Inflammatory macrophage treated with lipopolysaccharide for 1 hour (primary cell): ENCODE results near the gene PJA2.
A peak's percentile ranks its signal among the peaks of the same experiment; 100 is the strongest.

Experiments
- DNase-seq, 2 donors: peaks; one replicate each; pipeline ENCODE4 v3.0.0-alpha.2; 2020 to 2022

PJA2 gene

GRCh38 chr5:109349388-109349787 lies 60.4 kb downstream of the PJA2 start:
- peak in 1 of 2 donors; percentile 5 for DNase-seq

- no peak for DNase-seq
Measured at GRCh38 chr5:109347252-109347888, 62.4 kb downstream of the PJA2 start.

- DNase-seq: no peak
Measured at GRCh38 chr5:109345699-109346098, 64.1 kb downstream of the PJA2 start.

GRCh38 chr5:109340351-109340750 lies 69.4 kb downstream of the PJA2 start:
- no peak for DNase-seq

GRCh38 chr5:109335114-109335513 lies 74.7 kb downstream of the PJA2 start:
- DNase-seq: no peak

GRCh38 chr5:109334056-109334455 lies 75.7 kb downstream of the PJA2 start:
- DNase-seq: no peak

GRCh38 chr5:109329333-109330237 lies 80.2 kb downstream of the PJA2 start:
- no peak for DNase-seq

- DNase-seq: peak; percentile 6 to 19
Measured at GRCh38 chr5:109328626-109329025, 81.1 kb downstream of the PJA2 start.

- DNase-seq: no peak
Measured at GRCh38 chr5:109327570-109327969, 82.2 kb downstream of the PJA2 start.

GRCh38 chr5:109326919-109327318 lies 82.9 kb downstream of the PJA2 start:
- no peak for DNase-seq

- DNase-seq: no peak
Measured at GRCh38 chr5:109325456-109325855, 84.3 kb downstream of the PJA2 start.

- peak; percentile 16 to 40 for DNase-seq
Measured at GRCh38 chr5:109324931-109325330, 84.8 kb downstream of the PJA2 start.

GRCh38 chr5:109324351-109324750 lies 85.4 kb downstream of the PJA2 start:
- DNase-seq: no peak

GRCh38 chr5:109322694-109323093 lies 87.1 kb downstream of the PJA2 start:
- no peak for DNase-seq

GRCh38 chr5:109319351-109319750 lies 90.4 kb downstream of the PJA2 start:
- DNase-seq: no peak

- no peak for DNase-seq
Measured at GRCh38 chr5:109318455-109319108, 91.2 kb downstream of the PJA2 start.

- DNase-seq: peak in 1 of 2 donors; percentile 3
Measured at GRCh38 chr5:109316634-109317033, 93.1 kb downstream of the PJA2 start.

- no peak for DNase-seq
Measured at GRCh38 chr5:109315245-109315644, 94.5 kb downstream of the PJA2 start.

GRCh38 chr5:109313127-109313526 lies 96.6 kb downstream of the PJA2 start:
- no peak for DNase-seq

GRCh38 chr5:109312695-109313094 lies 97.1 kb downstream of the PJA2 start:
- DNase-seq: no peak

- no peak for DNase-seq
Measured at GRCh38 chr5:109310315-109310714, 99.5 kb downstream of the PJA2 start.

GRCh38 chr5:109309326-109310063 lies 100.3 kb downstream of the PJA2 start:
- DNase-seq: no peak

- no peak for DNase-seq
Measured at GRCh38 chr5:109307951-109308350, 101.8 kb downstream of the PJA2 start.
